Activated CD8-positive, alpha-beta T cell treated with anti-CD3 and anti-CD28 coated beads, Interleukin-2, amount 10 ng/mL, durations not matched to agents 7 days and 5 days (primary cell): ENCODE results near the gene KLF1. TPM values are rescaled to one million over a fixed set of nuclear protein-coding genes. Genes with fewer than 3 reads are reported as not detected.
"Not testable (repeated sequence)": the region's sequence is repeated elsewhere in the genome, so short reads cannot be mapped to it uniquely, and the experiment has no call there.

ENCODE experiments used
- ATAC-seq: fragments of 150-1000 bp; cut with Tn5 transposase; one replicate; pipeline ENCODE4 v1.10.0; 2021; ENCODE audit warnings: moderate library complexity
- CTCF ChIA-PET: fragments of 350-600 bp; sonication (Branson Sonifier 250); formaldehyde crosslinking; loops from one replicate; lab custom pipeline; 2021; ENCODE audit warnings: antibody characterized with exemption; lab: Charles Lee
- POLR2A ChIA-PET: fragments of 350-600 bp; sonication (Branson Sonifier 250); formaldehyde crosslinking; loops from one replicate; lab custom pipeline; 2021; ENCODE audit warnings: antibody characterized with exemption; lab: Charles Lee
- DNase-seq: peaks from one replicate; pipeline ENCODE4 v3.0.0-alpha.2; 2020
- H3K27ac Mint-ChIP-seq: one replicate; pipeline ENCODE4 v1.8.0; 2021; ENCODE audit warnings: mild to moderate bottlenecking, mixed read lengths
- H3K27me3 Mint-ChIP-seq: one replicate; pipeline ENCODE4 v1.8.0; 2021; ENCODE audit warnings: low read depth, mixed read lengths
- H3K36me3 Mint-ChIP-seq: one replicate; pipeline ENCODE4 v1.8.0; 2021; ENCODE audit warnings: low read depth, mixed read lengths
- H3K4me1 Mint-ChIP-seq: one replicate; pipeline ENCODE4 v1.8.0; 2021; ENCODE audit warnings: low read depth, mixed read lengths
- H3K4me3 Mint-ChIP-seq: one replicate; pipeline ENCODE4 v1.8.0; 2021; ENCODE audit warnings: mild to moderate bottlenecking, mixed read lengths
- H3K9me3 Mint-ChIP-seq: one replicate; pipeline ENCODE4 v1.8.0; 2022; ENCODE audit warnings: mixed read lengths; ENCODE audit not compliant: insufficient read depth
- total RNA-seq, 2 experiments: library from RNA; stranded (reverse); gene quantifications; one replicate each; pipeline ENCODE4 v1.2.3, GENCODE V29; 2021

Gene KLF1
- total RNA-seq, 2 experiments from 2014 or later, result 0.21 TPM; not detected in 1

DNA sequence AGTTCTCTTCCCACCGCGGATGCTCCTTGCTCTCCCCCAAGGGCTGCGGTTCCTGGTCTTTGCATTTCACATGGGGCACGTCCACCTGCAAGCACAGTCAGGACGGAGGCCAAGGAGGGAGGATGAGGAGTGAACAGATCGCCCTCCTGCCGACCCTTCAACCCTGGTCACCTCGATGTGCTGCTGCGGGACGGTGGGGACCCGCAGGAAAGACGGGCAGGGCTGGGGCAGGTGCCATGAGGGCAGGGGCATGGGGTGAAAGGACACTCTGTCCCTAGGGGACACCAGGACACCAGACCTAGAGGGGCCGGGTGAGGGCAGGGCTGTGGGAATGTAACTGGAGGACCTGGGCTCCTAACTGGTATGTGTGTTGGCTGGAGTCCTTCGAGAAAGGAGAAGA lies 31.3 kb upstream of the KLF1 start:
- POLR2A ChIA-PET, result no interaction called here
- Mint-ChIP-seq H3K27me3 (peaks cover 2% of the 10 kb centered on the region), H3K4me1 (peaks cover 47% of the 10 kb centered on the region), H3K9me3 (no peaks in the 10 kb centered on the region), H3K36me3 (peaks cover 23% of the 10 kb centered on the region), H3K27ac (peak overlapping the region; percentile 87), H3K4me3 (peak overlapping the region; percentile 74)
- CTCF ChIA-PET, result interaction anchor here (0.8 to 1.4 kb wide), 2 partner anchors 10 to 33 kb away, joined by 3 to 4 read pairs; no protein-coding TSS in a partner anchor
- no peak for ATAC-seq
- no peak for DNase-seq

DNA sequence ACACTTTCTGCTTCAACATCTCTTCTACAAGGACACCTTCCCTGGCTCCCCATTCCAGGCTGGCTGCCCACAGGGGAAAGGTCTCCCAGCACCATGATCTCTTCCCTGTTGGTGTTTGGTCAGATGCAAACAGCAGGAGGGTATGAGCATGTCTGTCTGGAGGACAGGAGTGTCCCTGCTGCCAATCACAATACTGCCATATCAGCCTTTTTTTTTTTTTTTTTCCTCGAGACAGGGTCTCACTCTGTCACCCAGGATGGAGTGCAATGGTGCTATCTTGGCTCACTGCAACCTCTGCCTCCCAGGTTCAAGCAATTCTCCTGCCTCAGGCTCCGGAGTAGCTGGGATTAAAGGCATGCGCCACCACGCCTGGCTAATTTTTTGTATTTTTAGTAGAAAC lies 28.9 kb upstream of the KLF1 start:
- DNase-seq, H3K27me3 Mint-ChIP-seq, H3K9me3 Mint-ChIP-seq, ATAC-seq, H3K4me3 Mint-ChIP-seq: not testable (repeated sequence)
- POLR2A ChIA-PET, result interaction anchor here (0.6 to 3.1 kb wide), 5 partner anchors 17 to 173 kb away, joined by 3 to 20 read pairs (median 6); partner anchors contain the start of genes CALR and GCDH
- peak overlapping the region; percentile 77 for H3K27ac Mint-ChIP-seq
- peaks cover 11% of the 10 kb centered on the region for H3K36me3 Mint-ChIP-seq
- CTCF ChIA-PET, result interaction anchor here (0.7 to 3.8 kb wide), 4 partner anchors 19 to 182 kb away, joined by 3 to 23 read pairs (median 4); no protein-coding TSS in a partner anchor
- peaks cover 49% of the 10 kb centered on the region for H3K4me1 Mint-ChIP-seq

DNA sequence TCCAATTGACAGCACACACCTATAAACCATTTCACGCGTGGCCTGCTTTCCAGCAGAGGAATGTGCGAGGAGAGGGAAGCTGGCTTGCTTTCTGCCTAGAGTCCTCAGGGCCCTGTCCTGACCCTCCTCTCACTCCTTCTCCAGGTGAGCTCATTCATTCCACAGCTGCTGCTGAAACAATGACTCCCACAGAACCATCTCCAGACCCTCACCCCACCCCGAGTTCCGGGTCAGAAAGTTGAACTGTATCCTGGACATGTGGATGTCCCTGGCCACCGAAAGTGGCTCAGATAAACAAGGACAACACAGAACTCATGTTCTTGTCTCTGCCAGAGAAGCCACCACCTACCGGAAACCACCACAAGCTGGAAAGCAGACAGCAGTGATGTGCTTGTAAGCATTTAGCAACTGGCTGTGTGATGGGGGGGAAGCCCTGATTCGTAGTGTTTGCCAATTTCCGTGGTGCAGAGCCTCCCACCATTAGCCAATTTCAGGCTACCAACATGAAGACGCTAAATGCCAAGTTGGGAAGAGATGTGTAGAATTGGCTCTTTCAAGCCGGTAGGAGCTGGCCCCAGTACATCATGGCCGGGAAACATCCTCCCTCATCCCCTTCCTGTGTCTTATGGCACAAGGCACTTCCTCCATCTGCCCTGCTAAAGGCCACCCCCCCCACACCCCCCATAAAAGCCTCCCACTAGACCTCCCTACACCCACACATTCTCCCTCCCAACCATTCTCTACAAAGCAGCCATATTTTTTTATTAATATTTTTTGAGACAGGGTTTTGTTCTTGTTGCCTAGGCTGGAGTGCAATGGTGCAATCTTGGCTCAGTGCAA lies 27.1 kb upstream of the KLF1 start:
- POLR2A ChIA-PET, result interaction anchor here (0.6 to 3.1 kb wide), 10 partner anchors 13 to 191 kb away, joined by 3 to 20 read pairs (median 4); partner anchors contain the start of genes CALR, FARSA, GCDH and KLF1
- ATAC-seq (peak; percentile 85), DNase-seq (peak; percentile 80)
- no peaks in the 10 kb centered on the region for H3K9me3 Mint-ChIP-seq
- peaks cover under 1% of the 10 kb centered on the region for H3K27me3 Mint-ChIP-seq
- H3K4me3 Mint-ChIP-seq, result peak overlapping the region; percentile 57
- H3K27ac Mint-ChIP-seq, result peak overlapping the region; percentile 98
- CTCF ChIA-PET, result interaction anchor here (1.0 to 3.8 kb wide), 10 partner anchors 13 to 157 kb away, joined by 3 to 23 read pairs (median 4); partner anchors contain the start of gene GCDH
- H3K4me1 Mint-ChIP-seq, result peaks cover 37% of the 10 kb centered on the region
- H3K36me3 Mint-ChIP-seq, result peaks cover 5% of the 10 kb centered on the region

DNA sequence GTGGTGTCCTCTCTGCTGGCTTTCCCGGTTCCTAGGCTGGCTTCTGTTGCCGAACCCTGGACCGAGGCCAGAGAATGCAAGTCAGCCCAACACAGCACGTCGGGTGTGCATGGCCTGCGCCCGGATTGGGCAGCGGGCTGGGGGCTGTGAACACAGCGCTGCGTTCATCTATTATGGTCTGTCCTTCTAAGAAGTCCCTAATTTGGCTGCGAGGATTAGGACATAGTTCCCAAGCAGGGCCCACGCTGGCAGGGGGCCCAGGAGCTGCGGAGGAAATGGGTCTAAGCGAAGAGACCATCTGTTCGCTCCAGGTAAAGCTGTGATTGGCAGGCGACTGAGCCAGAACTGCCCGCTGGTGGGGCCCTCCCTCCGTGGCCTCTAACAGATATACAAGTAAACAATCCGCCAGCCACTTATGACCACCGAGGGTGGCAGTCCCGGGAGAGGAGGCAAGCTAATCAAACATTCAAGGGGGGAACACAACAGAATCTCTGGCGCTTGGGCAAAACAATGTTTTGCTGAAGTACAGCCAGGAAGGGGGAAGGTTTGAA lies 26.1 kb upstream of the KLF1 start:
- peak overlapping the region; percentile 98 for H3K27ac Mint-ChIP-seq
- no peak for DNase-seq

DNA sequence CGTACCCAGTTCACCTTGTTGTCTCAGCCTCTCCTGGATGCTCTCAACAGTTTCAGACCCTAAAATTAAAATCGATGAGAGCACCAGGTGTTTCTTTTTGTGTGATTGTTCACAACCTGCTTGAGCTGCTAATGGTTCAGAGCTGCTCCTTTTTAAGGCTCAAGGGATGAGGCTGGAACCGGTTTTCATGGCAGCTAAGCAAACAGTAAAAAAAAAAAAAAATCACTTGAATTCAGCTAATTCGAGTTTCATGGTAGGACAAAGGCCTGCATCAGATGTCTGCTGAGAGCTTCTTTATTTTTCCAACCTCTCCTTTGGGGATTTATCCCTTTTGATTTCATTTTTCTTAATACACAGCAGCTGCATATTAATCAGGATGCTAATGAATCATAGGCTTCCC lies 25.6 kb upstream of the KLF1 start:
- ChIA-PET POLR2A (interaction anchor here (0.7 to 2.3 kb wide), 3 partner anchors 12 to 120 kb away, joined by 3 to 5 read pairs (median 4); partner anchors contain the start of gene KLF1), CTCF (interaction anchor here (0.6 to 3.8 kb wide), 6 partner anchors 12 to 202 kb away, joined by 3 to 23 read pairs (median 8); no protein-coding TSS in a partner anchor)
- no peaks in the 10 kb centered on the region for H3K9me3 Mint-ChIP-seq
- peaks cover 2% of the 10 kb centered on the region for H3K36me3 Mint-ChIP-seq
- DNase-seq (no peak), ATAC-seq (no peak)
- no peak overlapping the region for H3K4me3 Mint-ChIP-seq
- no peaks in the 10 kb centered on the region for H3K27me3 Mint-ChIP-seq
- H3K27ac Mint-ChIP-seq, result no peak overlapping the region
- H3K4me1 Mint-ChIP-seq, result peaks cover 31% of the 10 kb centered on the region

More for the DNA sequence above, 26.1 kb upstream of the KLF1 start:
- POLR2A ChIA-PET, result interaction anchor here (0.6 to 3.1 kb wide), 7 partner anchors 12 to 190 kb away, joined by 3 to 20 read pairs (median 5); partner anchors contain the start of genes CALR, GCDH and KLF1
- no peak for ATAC-seq
- Mint-ChIP-seq H3K4me3 (no peak overlapping the region), H3K36me3 (peaks cover 2% of the 10 kb centered on the region), H3K4me1 (peaks cover 31% of the 10 kb centered on the region), H3K9me3 (no peaks in the 10 kb centered on the region), H3K27me3 (no peaks in the 10 kb centered on the region)
- CTCF ChIA-PET, result interaction anchor here (0.6 to 3.8 kb wide), 11 partner anchors 12 to 203 kb away, joined by 3 to 23 read pairs (median 4); partner anchors contain the start of gene GCDH

DNA sequence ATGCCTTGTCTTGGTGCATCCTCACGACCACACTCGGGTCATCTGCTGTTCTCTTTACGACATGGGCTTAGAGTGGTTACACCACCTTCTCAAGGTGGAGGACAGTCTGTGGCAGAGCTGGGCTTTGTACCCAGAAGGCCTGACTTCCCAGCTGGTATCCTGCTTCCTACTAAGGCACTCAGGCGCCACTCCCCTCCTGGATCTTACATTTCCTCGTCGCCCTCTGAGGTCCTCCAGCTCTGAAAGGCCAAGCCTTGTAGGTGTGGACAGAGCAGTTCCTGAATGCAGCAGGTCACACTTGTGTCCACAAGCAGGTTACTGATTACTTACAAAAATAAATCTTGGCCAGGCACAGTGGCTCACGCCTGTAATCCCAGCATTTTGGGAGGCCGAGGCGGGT lies 20.2 kb upstream of the KLF1 start:
- H3K9me3 Mint-ChIP-seq, result no peaks in the 10 kb centered on the region
- no peaks in the 10 kb centered on the region for H3K27me3 Mint-ChIP-seq
- H3K36me3 Mint-ChIP-seq, result peaks cover 5% of the 10 kb centered on the region
- peaks cover 4% of the 10 kb centered on the region for H3K4me1 Mint-ChIP-seq
- no peak for ATAC-seq
- no peak overlapping the region for H3K4me3 Mint-ChIP-seq
- DNase-seq, result no peak
- ChIA-PET CTCF (interaction anchor here (1.9 kb wide), 1 partner anchor 58 kb away, joined by 6 read pairs; no protein-coding TSS in a partner anchor), POLR2A (interaction anchor here (1.1 to 1.6 kb wide), 2 partner anchors 22 to 31 kb away, joined by 3 to 5 read pairs; partner anchors contain the start of gene CALR)
- peak overlapping the region; percentile 55 for H3K27ac Mint-ChIP-seq

DNA sequence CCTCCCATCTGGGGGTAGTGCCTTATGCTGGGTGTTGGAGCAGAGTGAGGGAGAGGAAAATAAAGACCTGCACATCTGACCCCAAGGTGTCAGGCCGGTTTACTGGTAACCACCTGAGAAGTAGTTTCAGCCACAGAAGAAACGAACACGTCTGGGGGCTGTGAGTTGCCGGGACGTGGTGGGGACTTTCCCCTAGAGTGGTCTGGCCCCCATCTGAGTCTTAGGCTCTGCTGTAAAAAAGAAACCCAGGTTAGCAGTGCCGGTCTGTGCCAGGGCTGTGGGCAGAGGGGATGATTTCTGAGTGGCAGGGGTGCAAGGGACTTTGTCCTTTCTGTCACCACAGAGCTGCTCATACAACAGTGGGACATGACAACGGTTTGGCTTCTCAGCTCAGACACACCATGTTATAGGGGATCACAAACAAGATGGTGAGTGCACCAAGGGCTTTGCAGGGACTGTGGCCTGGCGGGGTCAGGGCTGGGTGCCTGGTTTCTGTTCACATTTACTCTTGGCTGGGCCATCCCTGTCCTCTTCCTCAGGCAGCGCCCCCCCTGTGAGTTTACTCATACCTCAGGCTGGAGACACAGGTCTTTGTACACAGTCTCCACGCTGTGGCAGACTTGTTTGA lies 13.0 kb upstream of the KLF1 start:
- Mint-ChIP-seq H3K27ac (peak overlapping the region; percentile 64), H3K9me3 (no peaks in the 10 kb centered on the region), H3K4me1 (peaks cover 22% of the 10 kb centered on the region), H3K36me3 (peaks cover 25% of the 10 kb centered on the region), H3K27me3 (no peaks in the 10 kb centered on the region), H3K4me3 (no peak overlapping the region)
- DNase-seq (peak; percentile 41), ATAC-seq (peak; percentile 72)
- ChIA-PET POLR2A (interaction anchor here (0.6 to 2.2 kb wide), 7 partner anchors 9 to 139 kb away, joined by 3 to 15 read pairs (median 4); partner anchors contain the start of genes CALR and GCDH), CTCF (interaction anchor here (1.1 to 4.8 kb wide), 8 partner anchors 8 to 65 kb away, joined by 3 to 37 read pairs (median 4); partner anchors contain the start of gene GCDH)

DNA sequence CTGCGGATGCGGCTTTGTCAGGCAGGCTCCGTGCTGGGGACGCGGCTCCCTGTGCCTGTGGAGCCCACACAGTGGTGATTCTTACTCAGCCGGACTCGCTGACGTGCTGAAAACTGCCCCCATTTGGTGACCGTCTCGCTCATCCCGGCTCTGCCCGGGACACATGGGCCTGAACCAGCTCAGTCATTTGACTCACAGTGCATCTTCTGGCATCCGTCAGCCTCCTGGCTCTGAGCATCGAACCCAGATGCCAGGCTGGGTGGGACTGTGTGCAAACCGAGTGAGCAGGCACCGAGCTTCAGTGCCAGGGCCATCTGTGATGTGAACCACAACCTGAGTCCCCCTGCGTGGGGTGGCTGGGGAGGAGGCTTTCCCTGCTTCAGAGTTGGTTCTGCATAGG lies 9.5 kb upstream of the KLF1 start:
- DNase-seq, result no peak
- Mint-ChIP-seq H3K4me3 (no peak overlapping the region), H3K9me3 (no peaks in the 10 kb centered on the region), H3K36me3 (peaks cover 22% of the 10 kb centered on the region), H3K27ac (no peak overlapping the region), H3K4me1 (peaks cover 33% of the 10 kb centered on the region), H3K27me3 (no peaks in the 10 kb centered on the region)
- POLR2A ChIA-PET, result no interaction called here
- CTCF ChIA-PET, result interaction anchor here (0.7 to 1.0 kb wide), 2 partner anchors 11 to 69 kb away, joined by 3 to 4 read pairs; no protein-coding TSS in a partner anchor
- no peak for ATAC-seq

DNA sequence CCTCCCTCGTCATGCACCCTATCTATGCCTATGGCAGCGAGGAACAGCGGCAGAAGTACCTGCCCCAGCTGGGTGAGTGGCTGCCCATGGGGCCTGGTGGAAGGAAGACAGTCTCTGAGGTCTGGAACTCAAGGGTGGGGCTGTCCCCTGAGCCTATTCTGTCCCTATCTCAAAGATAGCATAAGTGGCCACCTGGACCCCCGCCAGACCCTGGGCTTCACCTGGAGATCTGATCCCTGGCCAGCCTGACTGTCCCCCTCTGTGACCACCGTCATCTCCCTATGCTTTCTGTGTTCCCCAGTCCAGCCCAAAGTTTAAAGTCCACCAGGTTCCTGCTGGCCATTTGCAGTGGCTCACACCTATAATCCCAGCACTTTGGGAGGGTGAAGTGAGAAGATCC lies 6.6 kb upstream of the KLF1 start:
- no peaks in the 10 kb centered on the region for H3K27me3 Mint-ChIP-seq
- ATAC-seq (no peak), DNase-seq (no peak)
- no peak overlapping the region for H3K27ac Mint-ChIP-seq
- POLR2A ChIA-PET, result no interaction called here
- H3K36me3 Mint-ChIP-seq, result peaks cover 16% of the 10 kb centered on the region
- no peaks in the 10 kb centered on the region for H3K9me3 Mint-ChIP-seq
- H3K4me1 Mint-ChIP-seq, result peaks cover 29% of the 10 kb centered on the region
- CTCF ChIA-PET, result interaction anchor here (1.7 kb wide), 1 partner anchor 72 kb away, joined by 4 read pairs; no protein-coding TSS in a partner anchor
- H3K4me3 Mint-ChIP-seq, result no peak overlapping the region

DNA sequence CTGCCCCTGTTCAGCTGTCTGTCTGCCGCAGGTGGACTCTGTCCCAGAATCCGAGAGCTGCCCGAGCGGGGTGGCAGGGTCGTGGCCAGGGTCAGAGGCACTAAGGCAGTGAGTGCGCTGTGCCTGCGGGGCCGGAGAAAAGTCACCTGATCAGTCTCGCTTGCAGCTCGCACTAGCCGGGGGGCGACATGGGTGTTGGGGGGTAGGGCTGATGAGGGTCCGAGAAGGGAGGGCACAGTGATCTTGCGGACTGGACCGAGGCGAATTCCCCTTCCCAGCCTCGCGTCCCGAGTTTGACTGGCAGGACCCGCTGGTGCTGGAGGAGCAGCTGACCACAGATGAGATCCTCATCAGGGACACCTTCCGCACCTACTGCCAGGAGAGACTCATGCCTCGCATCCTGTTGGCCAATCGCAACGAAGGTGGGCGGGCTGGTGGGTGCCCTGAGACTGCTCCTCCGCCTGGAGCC lies 4.6 kb upstream of the KLF1 start:
- ATAC-seq, result no peak
- DNase-seq, result no peak
- H3K27ac Mint-ChIP-seq, result peak overlapping the region; percentile 91
- H3K4me1 Mint-ChIP-seq, result peaks cover 29% of the 10 kb centered on the region
- no peaks in the 10 kb centered on the region for H3K9me3 Mint-ChIP-seq
- peaks cover 3% of the 10 kb centered on the region for H3K27me3 Mint-ChIP-seq
- ChIA-PET POLR2A (interaction anchor here (0.5 to 2.8 kb wide), 9 partner anchors 8 to 106 kb away, joined by 3 to 17 read pairs (median 7); partner anchors contain the start of genes CALR, DNASE2, FARSA and SYCE2), CTCF (interaction anchor here (1.3 to 2.9 kb wide), 7 partner anchors 9 to 74 kb away, joined by 3 to 26 read pairs (median 4); partner anchors contain the start of gene DNASE2)
- peaks cover 10% of the 10 kb centered on the region for H3K36me3 Mint-ChIP-seq
- H3K4me3 Mint-ChIP-seq, result peak overlapping the region; percentile 95
